Sciatic nerve (tissue), 2 donors: ENCODE data around the gene IL34. TPM values are rescaled to one million over a fixed set of nuclear protein-coding genes. Genes with fewer than 3 reads are reported as not detected.

ENCODE experiments used
- ATAC-seq: fragments of 200-7000 bp; cut with Tn5 transposase; one replicate; pipeline ENCODE4 v1.9.1; 2020; ENCODE audit warnings: mild to moderate bottlenecking, moderate library complexity
- DNase-seq: peaks from one replicate; pipeline ENCODE4 v3.0.0-alpha.2; 2020; ENCODE audit warnings: low spot score
- intact Hi-C: fragments of 100-400 bp; cut with DNase I; formaldehyde crosslinking; loops from one replicate; pipeline ENCODE4 v1.14.2; 2022
- total RNA-seq: library from RNA; stranded (reverse); fragmentation: NEBNext Ultra II Directional; extraction: Animal tissue kit (Norgen Biotek cat#: 25700); gene quantifications from one replicate; pipeline ENCODE4 v1.2.1, GENCODE V29; 2021
- donor health status: DM: no; HTN: no; CAD: no.
- donor health status: DM: no; HTN: no; CAD: no.

IL34 gene
- total RNA-seq, 1 donor from 2014 or later = 64.0 TPM

DNA sequence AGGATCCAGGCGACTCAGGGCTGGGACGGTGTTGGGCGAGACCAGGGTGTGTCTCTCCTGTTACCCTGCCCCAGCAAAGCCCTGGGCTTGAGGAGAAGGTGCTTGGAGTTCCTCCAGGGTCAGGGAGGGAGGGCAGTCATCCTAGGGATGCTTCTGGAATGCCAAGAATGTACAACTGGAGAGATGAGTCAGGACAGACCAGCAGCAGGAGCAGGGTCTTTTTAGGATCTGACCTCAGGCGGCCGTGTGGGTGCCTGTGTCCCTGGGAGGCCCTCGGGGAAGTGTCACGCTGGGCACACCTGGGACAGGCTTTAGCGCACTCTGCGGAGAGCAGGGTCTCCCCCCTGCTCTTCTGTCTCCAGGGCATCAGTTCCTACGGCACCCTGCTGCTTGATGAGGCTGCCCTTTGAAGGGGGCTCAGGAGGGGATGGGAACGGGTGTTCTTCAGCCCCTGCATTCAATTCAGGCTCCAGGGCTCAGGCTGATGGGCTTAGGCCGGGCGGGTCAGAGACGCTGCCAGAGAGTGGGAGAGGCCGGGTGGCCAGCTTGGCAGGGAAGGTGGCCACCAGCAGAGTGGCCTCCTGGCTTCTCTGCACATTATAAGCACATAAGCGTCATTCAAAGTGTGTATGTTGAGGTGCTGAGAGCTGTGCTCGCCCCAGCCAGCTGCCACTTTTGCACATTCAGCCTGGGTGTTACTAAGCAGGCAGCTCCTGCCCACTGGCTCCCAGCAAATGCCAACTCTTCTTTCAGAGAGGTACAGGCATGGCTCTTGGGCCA is 47.9 kb downstream of the IL34 start:
- DNase-seq (no peak), ATAC-seq (no peak)
- intact Hi-C loops = no loop called here

DNA sequence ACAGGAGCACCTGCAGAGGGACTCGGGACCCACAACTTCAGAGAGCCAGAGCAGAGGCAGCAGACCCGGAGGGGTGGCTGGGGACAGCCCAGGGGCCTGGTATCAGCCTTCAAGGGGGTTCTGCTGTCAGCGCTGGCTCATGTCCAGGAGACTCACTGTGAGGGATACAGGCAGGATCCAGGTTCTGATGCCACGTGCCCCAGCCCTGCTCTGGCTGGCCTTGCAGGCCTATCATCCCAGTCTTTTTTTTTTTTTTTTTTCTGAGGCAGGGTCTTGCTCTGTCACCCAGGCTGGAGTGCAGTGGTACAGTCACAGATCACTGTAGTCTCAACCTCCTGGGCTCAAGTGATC is 48.5 kb downstream of the IL34 start:
- no peak for DNase-seq
- no peak for ATAC-seq
- intact Hi-C loops = no loop called here

GRCh38 chr16:70695331-70696070 is 49.1 kb downstream of the IL34 start:
- intact Hi-C loops = no loop called here
- ATAC-seq (no peak), DNase-seq (no peak)

GRCh38 chr16:70696355-70696754 is 50.0 kb downstream of the IL34 start:
- no peak for ATAC-seq
- intact Hi-C loops = no loop called here
- no peak for DNase-seq

GRCh38 chr16:70696952-70697593 is 50.7 kb downstream of the IL34 start:
- no peak for DNase-seq
- intact Hi-C loops = no loop called here
- no peak for ATAC-seq

GRCh38 chr16:70697594-70698170 is 51.3 kb downstream of the IL34 start:
- no peak for ATAC-seq
- no peak for DNase-seq
- intact Hi-C loops = no loop called here

DNA sequence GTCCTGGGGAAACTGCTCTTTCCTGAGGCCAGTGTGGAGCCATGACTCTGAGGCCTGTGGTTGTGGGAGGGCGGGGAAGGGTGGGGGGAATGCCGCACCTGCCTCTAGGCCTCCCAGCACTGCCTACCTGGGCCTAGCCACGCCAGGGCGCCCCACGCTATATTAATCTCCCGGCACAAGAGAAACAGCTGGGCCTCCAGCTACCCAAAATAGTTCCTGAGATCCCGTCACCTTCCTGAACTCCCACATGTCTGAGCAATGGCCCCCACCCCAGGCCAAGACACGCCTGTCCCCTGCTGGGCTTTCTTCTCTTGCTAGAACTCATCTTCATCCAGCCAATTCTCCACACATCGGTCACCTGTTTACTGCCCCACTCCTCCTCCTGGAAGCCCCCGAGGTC is 52.5 kb downstream of the IL34 start:
- intact Hi-C loops = no loop called here

DNA sequence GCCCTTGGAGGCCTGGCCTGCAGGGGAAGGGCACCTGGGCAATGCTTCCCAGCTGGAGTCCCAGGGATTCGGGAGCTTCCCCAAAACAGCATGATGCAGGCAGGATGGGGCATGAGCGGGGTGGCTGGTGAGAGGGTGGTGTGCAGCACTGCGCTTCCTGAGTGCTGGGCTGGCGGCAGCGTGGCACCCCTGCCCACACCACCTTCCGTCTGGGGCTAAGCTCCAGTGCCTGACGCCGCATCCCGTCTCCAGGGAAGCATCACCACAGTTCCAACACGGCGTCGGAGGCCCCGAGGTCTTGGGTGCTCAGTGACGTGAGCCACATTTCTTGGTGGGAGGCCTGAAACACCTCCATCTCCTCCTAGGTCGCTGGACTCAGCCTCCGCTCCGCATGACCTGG is 53.3 kb downstream of the IL34 start:
- intact Hi-C loops = no loop called here
- no peak for DNase-seq
- no peak for ATAC-seq

More for the DNA sequence above, 52.5 kb downstream of the IL34 start:
- ATAC-seq (no peak), DNase-seq (no peak)

- peak; percentile 20 for ATAC-seq
- no peak for DNase-seq
- intact Hi-C loops = no loop called here
Observed at GRCh38 chr16:70700101-70701020, 54.0 kb downstream of the IL34 start.

- intact Hi-C loops = no loop called here
- DNase-seq = no peak
- ATAC-seq = no peak
Observed at GRCh38 chr16:70701036-70701435, 54.7 kb downstream of the IL34 start.

- ATAC-seq (no peak), DNase-seq (no peak)
- intact Hi-C loops = no loop called here
Observed at GRCh38 chr16:70701596-70701995, 55.2 kb downstream of the IL34 start.

DNA sequence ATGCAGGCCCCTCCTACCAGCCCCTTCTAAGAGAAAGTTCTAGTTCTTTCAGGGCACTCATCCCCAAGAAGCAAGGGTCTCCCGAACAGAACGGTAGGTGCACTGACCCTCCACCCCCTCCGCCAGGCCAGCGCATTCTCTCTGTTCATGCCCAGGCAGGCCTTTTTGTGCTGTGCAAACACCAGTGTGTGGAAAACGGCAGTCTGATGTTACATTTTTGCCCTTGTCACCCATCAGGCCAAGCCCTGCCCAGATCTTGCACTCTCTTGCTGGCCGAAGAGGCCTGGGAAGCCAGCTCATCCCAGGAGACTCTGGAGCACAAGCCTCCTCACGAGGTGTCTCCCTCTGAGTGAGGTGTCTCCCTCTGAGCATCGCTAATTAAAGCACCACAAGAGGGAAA is 55.6 kb downstream of the IL34 start:
- ATAC-seq (no peak), DNase-seq (no peak)
- intact Hi-C loops = no loop called here

DNA sequence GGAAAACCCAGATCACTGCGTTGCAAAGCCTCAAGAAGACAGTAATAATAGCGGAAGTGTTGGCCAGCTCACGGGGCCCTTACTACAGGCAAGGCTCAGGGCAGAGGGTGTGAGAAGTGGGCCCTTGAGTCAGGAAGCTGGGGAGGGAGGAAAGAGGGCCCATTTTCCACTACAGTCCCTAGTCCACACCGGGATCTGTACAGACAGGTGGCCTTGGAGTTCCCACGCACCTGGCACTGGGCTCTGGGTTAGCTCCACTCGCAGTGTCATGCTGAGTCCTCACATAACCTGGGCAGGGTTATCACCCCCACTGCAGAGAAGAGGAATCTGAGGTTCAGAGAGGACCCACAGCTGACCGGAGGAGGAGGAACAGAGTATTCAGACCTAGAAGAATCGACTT is 56.3 kb downstream of the IL34 start:
- ATAC-seq (no peak), DNase-seq (no peak)
- intact Hi-C loops = no loop called here

GRCh38 chr16:70703041-70703834 is 56.9 kb downstream of the IL34 start:
- intact Hi-C loops = no loop called here
- ATAC-seq (peak; percentile 6), DNase-seq (no peak)

GRCh38 chr16:70703835-70704381 is 57.5 kb downstream of the IL34 start:
- ATAC-seq = no peak
- intact Hi-C loops = no loop called here
- peak; percentile 58 for DNase-seq

DNA sequence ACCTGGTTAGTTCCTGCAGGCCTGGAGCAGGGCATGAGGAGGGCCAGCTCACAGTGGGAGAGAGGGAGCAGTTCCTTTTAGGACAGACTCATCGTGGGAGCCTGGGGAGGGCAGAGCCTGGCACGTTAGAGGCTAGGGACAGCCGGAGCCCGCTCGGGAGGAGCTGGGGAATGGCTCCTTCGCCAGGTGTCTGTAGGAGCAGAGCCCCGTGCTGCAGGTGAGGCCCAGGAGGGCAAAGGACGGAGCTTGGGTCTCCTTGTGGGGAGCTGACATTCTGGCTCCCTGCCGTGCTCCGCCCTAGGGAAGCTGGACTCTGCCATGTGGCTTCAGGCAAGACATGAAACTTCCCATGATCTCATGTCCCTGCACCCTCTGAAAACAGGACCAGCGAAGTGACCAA is 58.2 kb downstream of the IL34 start:
- DNase-seq = peak; percentile 60
- ATAC-seq = no peak
- intact Hi-C loops = no loop called here

DNA sequence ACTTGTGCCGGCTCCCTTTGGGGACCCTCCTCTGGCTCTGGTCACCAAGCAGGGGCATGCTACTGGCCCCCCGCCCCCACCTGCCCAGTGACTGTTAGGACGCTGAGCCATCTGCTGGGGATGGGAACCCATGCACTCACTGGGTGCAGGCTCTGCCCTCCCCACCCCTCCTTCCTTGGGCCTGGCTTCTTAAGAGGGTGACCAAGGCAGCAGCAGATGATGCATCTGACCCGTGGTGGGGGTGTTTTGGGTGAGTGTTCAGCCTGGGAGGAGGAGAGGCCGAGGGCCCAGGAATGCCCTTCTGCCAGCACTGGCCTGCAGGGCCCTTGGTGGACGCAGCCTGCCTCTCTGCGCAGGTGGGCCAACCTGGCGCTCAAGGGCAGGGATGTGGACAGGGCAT is 58.7 kb downstream of the IL34 start:
- intact Hi-C loops = no loop called here
- no peak for ATAC-seq
- DNase-seq = no peak

- ATAC-seq = peak; percentile 8
- intact Hi-C loops = no loop called here
- peak; percentile 59 for DNase-seq
Observed at GRCh38 chr16:70706948-70707465, 60.6 kb downstream of the IL34 start.
